Left renal pelvis (tissue), 4 donors: Measurements from ENCODE around the gene RAPSN. TPM values are rescaled to one million over a fixed set of nuclear protein-coding genes. Genes with fewer than 3 reads are reported as not detected.

Experiments used
- DNase-seq, 4 donors: peaks; one replicate each; pipeline ENCODE4 v3.0.0-alpha.2; 2013; ENCODE audit warnings: low read depth in 4 of 4, low spot score in 3 of 4
- polyA plus RNA-seq, 4 donors: library from polyadenylated mRNA; unstranded; fragments of 120-200 nt; gene quantifications; one replicate each; pipeline ENCODE4 v1.2.1, GENCODE V29; 2013; ENCODE audit not compliant: insufficient read length in 4 of 4

RAPSN gene
- polyA plus RNA-seq, 4 donors, result 0.17 to 0.26 TPM; not detected in 2

DNA sequence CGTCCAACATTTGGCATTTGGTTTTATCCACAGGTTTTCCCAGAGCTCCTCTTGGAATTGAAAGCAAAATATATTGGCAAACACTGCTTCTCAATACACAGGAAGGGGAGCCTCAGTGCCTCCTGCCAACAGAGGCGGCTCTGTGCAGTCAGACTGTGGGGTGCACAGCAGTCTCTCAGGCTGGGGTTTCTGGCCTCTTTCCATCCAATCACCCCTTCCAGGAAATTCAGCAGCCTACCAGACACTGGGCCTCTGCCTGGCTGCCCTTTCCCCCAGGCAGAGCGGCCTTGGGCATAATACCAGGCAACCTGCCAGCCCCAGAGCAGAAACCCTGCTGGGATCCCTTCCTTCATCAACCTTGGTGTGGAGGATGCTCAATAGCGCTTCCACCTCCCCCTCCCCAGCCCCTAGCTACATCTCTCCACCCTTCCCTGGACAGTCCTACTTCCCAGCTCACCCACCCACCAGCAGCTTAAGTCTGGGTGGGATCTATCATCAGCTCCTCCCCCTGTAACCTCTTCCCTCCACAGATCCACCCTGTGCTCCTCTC, 17.8 kb upstream of the RAPSN start:
- DNase-seq, result no peak

DNA sequence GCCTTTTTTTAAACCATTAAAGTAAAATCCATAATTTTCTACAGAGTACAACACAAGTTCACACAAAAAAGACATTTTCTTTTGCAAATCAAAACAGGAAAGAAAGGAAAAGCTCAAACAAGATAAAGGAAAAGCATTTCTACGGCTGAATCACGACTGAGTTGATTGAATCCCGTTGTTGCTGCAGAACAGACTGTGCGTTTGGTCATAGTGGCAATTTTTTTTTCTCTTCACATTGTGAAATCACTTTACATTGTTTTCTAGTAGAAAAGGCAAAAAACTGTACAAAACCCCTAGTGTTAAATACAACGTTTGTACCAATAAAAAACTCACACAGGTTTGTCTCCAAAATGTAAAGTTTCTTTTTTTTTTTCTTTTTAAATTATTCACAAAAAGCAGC, 17.3 kb upstream of the RAPSN start:
- no peak for DNase-seq

DNA sequence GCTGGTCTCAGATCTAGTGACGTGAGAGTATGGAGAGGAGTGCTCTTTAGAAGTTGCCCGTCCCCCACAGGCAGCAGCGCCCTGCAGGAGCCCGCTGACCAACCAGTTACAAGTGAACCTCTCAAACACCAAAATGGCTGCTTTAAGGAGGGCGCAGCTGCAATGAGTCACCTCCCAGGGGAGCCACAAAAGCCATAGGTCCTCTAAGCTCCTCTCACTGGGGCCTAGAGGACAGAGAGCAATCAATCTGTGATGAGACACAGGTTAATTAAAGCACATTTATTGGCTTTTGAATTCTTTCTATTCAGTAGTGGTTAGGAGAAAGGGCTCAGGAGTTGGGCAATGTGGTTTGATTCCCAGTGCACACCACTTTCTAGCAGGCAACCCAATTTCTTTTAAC, 15.5 kb upstream of the RAPSN start:
- DNase-seq, result no peak

DNA sequence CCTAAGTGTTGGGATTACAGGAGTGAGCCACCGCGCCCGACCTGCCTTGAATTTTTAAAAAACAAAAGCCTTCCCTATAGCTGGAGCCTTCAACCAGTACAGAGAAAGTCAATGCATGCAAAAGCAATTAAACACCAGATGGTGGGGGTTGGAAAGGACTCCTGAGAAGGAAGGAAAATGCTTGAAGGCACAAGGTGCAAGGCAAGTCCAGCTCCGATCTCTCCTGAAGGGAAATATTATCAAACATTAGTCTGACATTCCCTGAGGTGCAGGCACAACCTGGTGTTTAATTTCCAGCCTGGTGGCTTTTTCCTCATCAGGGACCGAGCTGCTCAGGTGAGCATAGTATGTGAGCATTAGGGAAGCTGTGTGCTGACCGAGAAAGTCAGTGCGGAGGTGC, 12.9 kb upstream of the RAPSN start:
- no peak for DNase-seq

DNA sequence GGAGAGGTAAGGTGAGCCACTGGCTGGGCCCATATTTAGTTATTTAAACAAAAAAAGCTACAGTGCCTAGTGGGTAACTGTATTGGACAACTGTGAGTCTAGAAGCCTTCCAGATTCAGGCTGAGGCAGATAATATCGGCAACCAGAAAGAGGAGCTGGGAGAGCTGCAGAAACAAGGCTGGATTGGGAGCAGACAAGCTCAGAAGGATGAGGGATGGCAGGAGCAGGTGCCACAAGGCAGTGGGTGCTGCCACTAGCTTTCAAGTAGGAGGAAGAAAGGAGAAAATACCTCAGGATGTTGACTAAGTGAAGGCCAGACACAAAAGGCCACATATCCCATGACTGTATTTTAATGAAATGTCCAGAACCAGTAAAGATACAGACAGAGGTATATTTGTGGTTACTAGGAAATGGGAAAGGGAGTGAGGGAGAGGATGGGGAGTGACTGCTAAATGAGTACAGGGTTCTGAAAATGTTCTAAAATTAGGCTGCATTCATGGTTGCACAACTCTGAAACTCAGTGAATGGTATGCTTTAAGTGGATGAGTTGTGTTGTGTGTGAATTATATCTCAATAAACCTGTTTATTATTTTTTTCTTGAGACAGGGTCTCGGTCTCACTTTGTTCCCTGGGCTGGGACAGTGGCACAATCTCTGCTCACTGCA, 11.8 kb upstream of the RAPSN start:
- DNase-seq, result no peak

DNA sequence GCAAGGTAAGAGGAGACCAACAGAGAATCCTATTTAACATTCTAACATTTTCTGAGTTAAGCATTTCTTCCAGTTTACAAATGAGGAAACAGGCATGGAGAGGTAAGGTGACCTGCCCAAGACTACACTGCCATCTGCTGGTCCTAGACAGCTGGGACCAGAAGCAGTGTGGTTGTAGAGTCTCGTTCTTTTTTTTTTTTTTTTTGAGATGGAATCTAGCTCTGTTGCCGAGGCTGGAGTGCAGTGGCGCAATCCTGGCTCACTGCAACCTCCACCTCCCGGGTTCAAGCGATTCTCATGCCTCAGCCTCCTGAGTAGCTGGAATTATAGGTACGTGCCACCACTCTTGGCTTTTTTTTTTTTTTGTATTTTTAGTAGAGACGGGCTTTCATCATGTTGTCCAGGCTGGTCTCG, 5.3 kb upstream of the RAPSN start:
- DNase-seq, result peak; percentile 54 to 63 (median 58)

DNA sequence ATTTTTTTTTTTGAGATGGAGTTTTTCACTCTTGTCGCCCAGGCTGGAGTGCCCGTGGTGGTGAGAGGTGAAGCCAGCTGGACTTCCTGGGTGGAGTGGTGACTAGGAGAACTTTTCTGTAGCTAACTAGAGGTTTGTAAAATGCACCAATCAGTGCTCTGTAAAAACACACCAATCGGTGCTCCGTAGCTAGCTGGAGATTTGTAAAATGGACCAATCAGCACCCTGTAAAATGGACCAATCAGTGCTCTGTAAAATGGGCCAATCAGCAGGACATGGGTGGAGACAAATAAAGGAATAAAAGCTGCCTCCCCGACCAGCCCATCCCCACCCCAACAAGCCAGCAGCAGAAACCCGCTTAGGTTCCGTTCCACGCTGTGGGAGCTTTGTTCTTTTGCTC, 4.4 kb upstream of the RAPSN start:
- no peak for DNase-seq

DNA sequence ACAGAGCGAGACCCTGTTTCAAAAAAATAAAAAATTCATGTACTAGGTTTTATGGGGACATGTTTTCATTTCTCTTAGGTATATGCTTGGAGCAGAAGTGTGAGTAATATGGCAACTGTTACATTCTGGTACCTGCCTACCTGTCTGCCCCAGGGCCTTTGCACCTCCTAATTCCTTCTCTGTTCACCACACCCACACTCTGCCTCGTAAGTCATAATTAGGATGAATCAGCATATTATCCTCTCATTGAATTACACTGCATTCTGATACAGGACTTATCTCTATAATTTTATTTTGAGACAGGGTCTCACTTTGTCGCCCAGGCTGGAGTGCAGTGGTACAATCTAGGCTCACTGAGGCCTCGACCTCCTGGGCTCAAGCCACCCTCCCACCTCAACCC, 3.1 kb upstream of the RAPSN start:
- no peak for DNase-seq

DNA sequence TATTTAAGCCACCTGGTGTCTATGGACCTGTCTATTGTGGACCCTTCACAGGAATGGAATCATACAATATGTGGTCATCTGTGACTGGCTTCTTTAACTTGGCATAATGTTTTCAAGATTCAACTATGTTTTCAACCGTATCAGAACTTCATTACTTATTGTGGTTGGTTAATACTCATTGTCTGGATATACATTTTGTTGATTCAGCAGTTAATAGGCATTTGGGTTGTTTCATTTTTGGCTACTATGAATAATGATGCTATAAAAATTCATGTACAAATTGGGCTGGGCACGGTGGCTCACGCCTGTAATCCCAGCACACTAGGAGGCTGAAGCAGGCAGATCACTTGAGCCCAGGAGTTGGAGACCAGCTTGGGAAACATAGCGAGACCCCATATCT, 2.5 kb upstream of the RAPSN start:
- no peak for DNase-seq

DNA sequence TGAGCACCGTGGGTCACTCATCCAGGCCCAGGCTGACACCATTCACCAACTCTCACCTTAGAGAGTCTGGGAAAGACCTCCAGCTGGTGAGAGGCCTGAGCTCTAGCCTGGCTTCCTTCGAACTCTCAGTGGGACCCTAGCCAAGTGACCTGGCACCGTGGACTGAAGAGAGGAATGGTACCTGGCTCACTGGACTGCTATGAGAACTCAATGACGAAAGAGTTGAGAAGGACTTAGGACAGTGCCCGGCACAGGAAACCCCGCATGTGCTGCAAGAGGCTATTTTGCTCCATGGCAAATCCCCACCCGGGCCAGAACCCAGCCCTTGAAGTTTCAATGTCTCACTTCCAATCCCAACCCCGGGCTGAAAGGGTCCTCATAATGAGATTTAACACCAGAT, 605 bp upstream of the RAPSN start:
- no peak for DNase-seq

DNA sequence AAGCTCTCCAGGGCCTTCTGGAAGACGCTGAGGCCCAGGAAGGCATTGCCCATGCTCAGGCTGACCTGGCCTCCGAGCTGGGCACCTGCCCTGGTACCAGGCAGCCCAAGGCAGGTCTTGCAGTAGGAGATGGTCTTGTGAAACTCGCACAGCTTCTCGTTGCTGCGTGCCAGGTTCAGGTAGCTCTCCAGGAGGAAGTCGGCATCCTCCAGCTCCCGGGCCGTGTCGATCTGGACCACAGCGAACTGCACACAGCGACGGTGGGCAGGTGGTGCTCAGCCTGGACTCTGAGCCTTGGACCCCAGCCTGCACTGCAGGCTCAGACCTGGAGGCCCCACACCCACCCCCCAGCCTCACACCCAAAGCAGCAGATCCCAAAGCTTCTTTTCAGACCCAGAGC, 1.0 kb downstream of the RAPSN start:
- no peak for DNase-seq

DNA sequence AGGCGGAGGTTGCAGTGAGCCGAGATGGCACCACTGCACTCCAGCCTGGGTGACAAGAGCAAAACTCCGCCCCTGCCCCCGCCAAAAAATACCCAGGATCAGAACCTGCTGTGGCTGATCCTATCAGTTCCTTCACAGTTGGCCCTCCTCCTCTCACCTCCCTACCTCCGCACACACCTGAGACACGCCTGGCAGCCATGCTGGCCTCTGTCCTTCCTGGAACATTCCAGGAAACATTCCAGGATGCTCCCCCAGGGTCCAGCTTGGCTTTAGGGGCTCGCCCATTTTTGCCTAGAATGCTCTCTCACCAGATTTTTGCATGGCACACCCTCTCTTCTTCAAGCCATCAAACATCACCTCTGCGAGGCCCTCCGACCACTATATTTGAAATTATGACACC, 2.1 kb downstream of the RAPSN start:
- no peak for DNase-seq

DNA sequence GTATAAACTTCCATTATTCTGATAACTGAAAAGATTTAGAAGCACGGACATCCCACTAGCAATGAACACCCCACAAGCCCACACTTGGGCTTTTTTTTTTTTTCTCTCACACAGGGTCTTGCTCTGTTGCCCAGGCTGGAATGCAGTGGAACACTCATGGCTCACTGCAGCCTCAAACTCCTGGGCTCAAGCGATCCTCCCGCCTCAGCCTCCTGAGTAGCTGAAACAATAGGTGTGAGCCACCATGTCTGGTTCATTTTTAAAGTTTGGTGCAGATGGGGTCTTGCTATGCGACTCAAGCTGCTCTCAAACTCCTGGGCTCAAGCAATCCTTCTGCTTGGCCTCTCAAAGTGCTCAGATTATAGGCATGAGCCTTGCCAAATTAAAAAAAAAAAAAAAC, 3.1 kb downstream of the RAPSN start:
- no peak for DNase-seq

DNA sequence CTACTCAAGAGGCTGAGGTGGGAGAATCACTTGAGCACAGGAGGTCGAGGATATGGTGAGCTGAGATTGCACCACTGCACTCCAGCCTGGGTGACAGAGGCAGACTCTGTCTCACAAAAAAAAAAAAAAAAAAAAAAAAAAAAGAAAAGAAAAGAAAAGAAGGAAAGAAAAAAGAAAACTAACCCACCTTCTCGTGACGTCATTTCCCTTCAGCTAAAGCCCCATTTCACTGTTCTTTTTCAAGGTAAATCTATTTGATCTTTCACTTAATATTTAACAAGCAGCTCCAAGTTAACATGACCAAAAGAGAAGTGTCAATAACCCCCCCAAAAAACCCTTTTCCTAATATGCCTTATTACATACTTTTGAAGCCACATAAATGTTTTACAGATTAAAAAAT, 5.1 kb downstream of the RAPSN start:
- no peak for DNase-seq

DNA sequence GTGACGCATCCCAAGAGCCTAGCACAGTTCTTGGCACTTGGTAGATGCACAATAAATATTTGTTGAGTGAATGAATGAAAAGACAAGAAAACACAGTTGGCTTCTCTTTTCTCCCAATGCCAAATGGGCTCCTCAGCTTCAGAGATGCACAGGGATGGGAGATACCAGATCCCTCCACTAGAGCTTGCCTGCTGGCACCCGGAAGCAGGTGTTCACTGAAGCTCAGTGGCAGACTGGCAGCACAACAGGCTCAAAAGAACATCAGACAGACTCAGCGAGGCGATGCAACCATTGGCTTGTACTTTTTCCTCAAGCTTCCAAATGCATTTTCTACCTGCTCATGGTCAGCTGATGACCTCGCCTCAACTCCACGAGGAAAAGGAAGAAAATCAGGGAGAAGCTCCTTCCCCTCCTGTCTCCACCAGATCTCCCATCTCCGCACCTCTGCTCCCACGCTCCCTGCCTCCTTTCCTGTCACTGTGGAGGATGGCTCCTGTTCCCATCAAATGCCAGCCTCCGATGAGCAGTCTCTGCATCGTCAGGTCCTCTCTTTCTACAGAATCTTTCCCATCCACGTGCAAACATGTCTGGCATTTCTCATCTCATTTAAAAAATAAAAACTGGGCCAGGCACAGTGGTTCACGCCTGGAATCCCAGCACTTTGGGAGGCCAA, 5.8 kb downstream of the RAPSN start:
- DNase-seq, result no peak

DNA sequence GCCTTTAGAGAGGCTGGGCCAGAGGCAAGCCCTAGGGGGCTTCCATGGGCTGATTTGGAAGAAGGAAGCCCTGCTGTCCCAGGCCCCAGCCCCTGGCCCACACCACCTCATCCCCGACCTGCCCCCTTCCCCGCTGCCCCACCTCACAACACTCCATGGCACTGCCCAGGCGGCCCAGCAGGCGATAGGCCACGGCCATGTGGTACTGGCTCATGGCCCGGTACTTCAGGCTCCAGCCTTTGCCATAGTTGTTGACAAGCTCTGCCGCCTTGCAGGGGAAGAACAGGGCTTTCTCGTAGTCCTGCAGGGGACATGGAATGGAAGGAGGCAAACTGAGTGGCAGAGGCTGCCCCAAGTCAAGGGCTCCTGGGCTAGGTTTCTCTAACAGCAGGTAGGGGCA, 6.4 kb downstream of the RAPSN start:
- no peak for DNase-seq

DNA sequence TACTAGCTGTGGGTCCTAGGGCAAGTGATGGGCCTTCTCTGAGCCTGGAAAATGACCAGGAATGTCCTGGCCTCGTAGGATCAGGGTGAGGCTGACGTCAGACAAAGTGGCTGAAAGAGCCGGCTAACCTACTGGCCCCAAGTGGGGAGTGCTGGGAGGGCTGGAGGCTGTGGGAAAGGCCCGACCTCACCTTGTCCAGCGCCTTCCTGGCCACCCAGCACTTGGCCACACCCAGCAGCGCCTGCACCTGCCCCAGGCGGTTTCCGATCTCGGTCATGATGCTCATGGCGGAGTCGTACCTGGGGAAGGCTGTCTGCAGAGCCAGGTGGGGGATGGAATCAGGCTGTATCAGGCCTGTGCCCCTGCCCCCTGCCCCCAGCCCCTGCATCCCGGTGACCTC, 7.5 kb downstream of the RAPSN start:
- no peak for DNase-seq

DNA sequence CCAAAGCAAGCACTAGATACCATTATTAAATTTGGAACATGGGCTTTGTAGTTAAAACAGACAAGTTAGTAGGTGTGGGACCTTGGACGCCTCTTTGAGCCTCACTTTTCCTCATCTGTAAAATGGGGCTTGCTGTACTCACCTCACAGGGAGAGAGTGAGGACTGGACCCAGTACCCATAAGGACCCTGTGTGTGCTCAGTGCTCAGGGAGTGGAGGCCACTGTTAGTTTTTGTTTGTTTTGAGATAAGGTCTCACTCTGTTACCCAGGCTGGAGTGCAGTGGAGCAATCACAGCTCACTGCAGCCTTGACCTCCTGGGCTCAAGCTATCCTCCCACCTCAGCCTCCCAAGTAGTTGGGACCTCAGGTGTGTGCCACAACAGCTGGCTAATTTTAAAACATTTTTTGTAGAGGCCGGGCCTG, 8.9 kb downstream of the RAPSN start:
- DNase-seq, result no peak

DNA sequence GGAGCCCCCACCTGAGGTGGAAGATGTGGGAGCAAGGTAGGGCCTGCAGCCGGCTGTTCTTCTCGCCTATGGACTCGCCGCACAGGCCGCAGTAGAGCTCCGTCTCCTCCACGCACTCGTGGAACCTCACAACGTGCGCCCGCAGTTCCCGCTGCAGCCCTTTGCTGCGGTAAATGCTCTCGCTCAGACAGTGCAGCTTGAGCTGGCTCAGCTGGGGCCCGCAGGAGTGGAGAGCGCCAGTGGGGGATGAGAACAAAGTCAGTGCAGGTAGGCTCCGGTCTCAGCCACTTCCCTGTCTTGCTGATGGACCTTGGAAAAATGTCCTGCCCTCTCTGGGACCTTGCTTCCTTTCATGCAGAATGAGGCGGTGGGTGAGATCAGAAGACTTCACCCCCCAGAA, 10.2 kb downstream of the RAPSN start:
- DNase-seq, result no peak

DNA sequence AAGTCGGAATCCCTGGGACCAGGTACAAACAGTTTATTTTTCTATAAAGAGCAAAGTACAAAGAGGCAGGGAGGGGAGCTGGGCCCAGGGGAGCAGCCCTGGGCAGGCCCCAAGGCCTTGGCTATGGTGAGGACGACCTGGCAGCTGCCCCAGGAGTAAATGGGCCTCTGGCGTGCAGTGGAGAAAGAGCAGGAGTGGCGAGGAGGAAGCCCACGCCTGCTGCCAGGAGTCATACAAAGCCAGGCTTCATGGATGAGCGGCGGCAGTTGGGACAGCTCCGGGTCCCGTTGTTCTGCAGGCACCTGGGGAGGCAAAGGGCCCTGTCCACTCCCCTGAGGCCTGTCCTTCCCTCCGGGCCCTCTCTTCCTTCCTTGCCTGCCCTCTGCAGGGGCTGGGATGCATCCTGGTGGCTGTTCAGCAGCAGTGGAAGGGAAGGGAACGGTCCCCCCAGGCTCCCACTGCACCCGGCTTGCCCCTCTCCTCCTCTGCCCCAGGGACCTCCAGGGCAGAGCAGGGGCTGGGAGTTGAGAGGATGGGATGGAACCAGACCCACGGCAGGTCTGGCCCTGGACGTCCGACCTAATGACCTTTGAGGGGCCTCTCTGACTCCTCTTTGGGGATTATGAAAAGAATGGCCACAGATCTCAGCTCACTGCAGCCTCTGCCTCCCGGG, 11.1 kb downstream of the RAPSN start:
- DNase-seq, result no peak

DNA sequence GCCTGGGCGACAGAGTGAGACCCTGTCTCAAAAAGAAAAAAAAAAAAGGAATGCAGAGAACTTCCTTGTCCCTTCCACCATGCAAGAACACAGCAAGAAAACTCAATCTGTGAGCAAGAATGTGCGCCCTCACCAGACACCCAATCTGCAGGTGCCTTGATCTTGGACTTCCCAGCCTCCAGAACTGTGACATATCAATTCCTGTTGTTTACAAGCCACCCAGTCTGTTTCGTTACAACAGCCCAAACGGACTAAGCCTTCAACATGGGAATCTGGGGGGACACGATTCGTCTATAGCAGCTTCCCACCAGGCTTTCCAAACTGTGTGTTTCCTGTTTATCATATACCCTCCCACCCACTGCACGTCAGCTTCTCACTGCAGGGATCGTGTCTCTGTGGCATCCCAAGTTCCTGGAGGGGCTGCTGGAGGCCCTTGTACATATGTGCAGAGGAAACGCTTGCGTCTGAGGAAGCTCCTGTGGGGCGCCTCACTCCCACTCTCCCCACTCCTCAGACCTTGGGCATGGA, 11.7 kb downstream of the RAPSN start:
- no peak for DNase-seq

DNA sequence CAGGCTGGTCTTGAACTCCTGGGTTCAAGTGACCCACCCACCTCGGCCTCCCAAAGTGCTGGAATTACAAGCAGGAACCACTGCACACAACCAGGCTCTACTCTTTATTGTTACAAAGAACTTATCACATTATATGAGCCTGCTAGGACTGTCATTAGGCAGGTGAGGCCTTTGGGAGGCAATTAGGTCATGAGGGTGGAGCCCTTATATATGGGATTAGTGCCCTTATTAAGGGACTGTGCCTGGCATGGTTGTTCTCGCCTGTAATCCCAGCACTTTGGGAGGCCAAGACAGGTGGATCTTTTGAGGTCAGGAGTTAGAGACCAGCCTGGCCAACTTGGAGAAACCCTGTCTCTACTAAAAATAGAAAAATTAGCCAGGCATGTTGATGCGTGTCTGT, 12.2 kb downstream of the RAPSN start:
- DNase-seq, result no peak
